Muscle of leg (tissue), 11 donors: ENCODE results near the gene RABGAP1L. TPM values are rescaled to one million over a fixed set of nuclear protein-coding genes. Genes with fewer than 3 reads are reported as not detected.
"Not testable (repeated sequence)": the region's sequence is repeated elsewhere in the genome, so short reads cannot be mapped to it uniquely, and the experiment has no call there.

Source experiments
- DNase-seq: peaks from one replicate; pipeline ENCODE4 v3.0.0; 2013
- H3K27ac ChIP-seq: one replicate; pipeline ENCODE4 v1.5.1; 2013; ENCODE audit warnings: mild to moderate bottlenecking, low read length, control low read depth
- H3K27me3 ChIP-seq: one replicate; pipeline ENCODE4 v1.6.1; 2013; ENCODE audit warnings: low read length; ENCODE audit not compliant: control insufficient read depth, insufficient read depth
- H3K36me3 ChIP-seq: one replicate; pipeline ENCODE4 v1.6.1; 2013; ENCODE audit warnings: low read length; ENCODE audit not compliant: control insufficient read depth, insufficient read depth
- H3K4me1 ChIP-seq: one replicate; pipeline ENCODE4 v1.6.1; 2013; ENCODE audit warnings: low read length; ENCODE audit not compliant: control insufficient read depth, insufficient read depth
- H3K4me3 ChIP-seq: one replicate; pipeline ENCODE4 v1.5.1; 2013; ENCODE audit warnings: low read length, control low read depth
- H3K9me3 ChIP-seq: replicated peaks from 2 replicates; pipeline ENCODE4 v1.6.1; 2013; ENCODE audit warnings: low read depth, low read length; ENCODE audit not compliant: control insufficient read depth
- WGBS: methylation state at CpG from one replicate; pipeline ENCODE4 v1.1.5; 2013; ENCODE audit warnings: missing lambda C conversion rate; ENCODE audit not compliant: insufficient coverage; 5-methylcytosine and 5-hydroxymethylcytosine counted together
- polyA plus RNA-seq, 8 donors: library from polyadenylated mRNA; unstranded; fragments of 120-200 nt; gene quantifications; one replicate each; pipeline versions ENCODE4 v1.2.1 to v1.2.3, GENCODE V29; 2013; ENCODE audit warnings: inconsistent platforms in 1 of 8, low replicate concordance in 1 of 8; ENCODE audit not compliant: insufficient read length in 8 of 8, insufficient read depth in 1 of 8
- total RNA-seq: library from RNA; stranded (reverse); fragments of 120-200 nt; gene quantifications from one replicate; pipeline ENCODE4 v1.2.4, GENCODE V29; 2013

RABGAP1L gene
- total and polyA plus RNA-seq, 9 donors = 9.8 to 27.2 (median 11.6) TPM

- 100% methylated on average over 2 of the region's 4 CpGs for WGBS
- Histone ChIP-seq H3K27ac (no peak overlapping the region), H3K36me3 (no peaks in the 10 kb centered on the region), H3K9me3 (peaks cover 2% of the 10 kb centered on the region), H3K4me1 (no peaks in the 10 kb centered on the region), H3K4me3 (no peak overlapping the region), H3K27me3 (no peaks in the 10 kb centered on the region)
- no peak for DNase-seq
Measured at GRCh38 chr1:174393885-174394284, 234.6 kb downstream of the RABGAP1L start.

- Histone ChIP-seq H3K4me3 (no peak overlapping the region), H3K27ac (no peak overlapping the region), H3K9me3 (peaks cover 2% of the 10 kb centered on the region), H3K4me1 (no peaks in the 10 kb centered on the region), H3K36me3 (no peaks in the 10 kb centered on the region), H3K27me3 (no peaks in the 10 kb centered on the region)
- no peak for DNase-seq
- no CpG with 5 or more reads among the region's 1 CpG for WGBS
Measured at GRCh38 chr1:174397261-174397660, 237.9 kb downstream of the RABGAP1L start.

- Histone ChIP-seq H3K9me3 (peaks cover 2% of the 10 kb centered on the region), H3K4me1 (no peaks in the 10 kb centered on the region), H3K27ac (no peak overlapping the region), H3K27me3 (no peaks in the 10 kb centered on the region), H3K36me3 (no peaks in the 10 kb centered on the region), H3K4me3 (no peak overlapping the region)
- no CpG with 5 or more reads among the region's 4 CpGs for WGBS
- DNase-seq = no peak
Measured at GRCh38 chr1:174398246-174398645, 238.9 kb downstream of the RABGAP1L start.

- WGBS = no CpG with 5 or more reads among the region's 1 CpG
- no peaks in the 10 kb centered on the region for H3K27me3 ChIP-seq
- no peaks in the 10 kb centered on the region for H3K4me1 ChIP-seq
- H3K27ac ChIP-seq = no peak overlapping the region
- peak; percentile 1 for DNase-seq
- no peak overlapping the region for H3K4me3 ChIP-seq
- H3K9me3 ChIP-seq = no peaks in the 10 kb centered on the region
- H3K36me3 ChIP-seq = no peaks in the 10 kb centered on the region
Measured at GRCh38 chr1:174399211-174399610, 239.9 kb downstream of the RABGAP1L start.

- Histone ChIP-seq H3K4me1 (no peaks in the 10 kb centered on the region), H3K27ac (no peak overlapping the region), H3K9me3 (no peaks in the 10 kb centered on the region), H3K27me3 (no peaks in the 10 kb centered on the region), H3K36me3 (no peaks in the 10 kb centered on the region), H3K4me3 (no peak overlapping the region)
- WGBS = no CpG with 5 or more reads among the region's 4 CpGs
- DNase-seq = no peak
Measured at GRCh38 chr1:174401075-174401474, 241.8 kb downstream of the RABGAP1L start.

- Histone ChIP-seq H3K4me3 (no peak overlapping the region), H3K4me1 (no peaks in the 10 kb centered on the region), H3K9me3 (no peaks in the 10 kb centered on the region), H3K27me3 (no peaks in the 10 kb centered on the region), H3K27ac (no peak overlapping the region), H3K36me3 (no peaks in the 10 kb centered on the region)
- no peak for DNase-seq
- WGBS = no CpG with 5 or more reads among the region's 1 CpG
Measured at GRCh38 chr1:174405219-174405618, 245.9 kb downstream of the RABGAP1L start.

GRCh38 chr1:174406421-174406820 lies 247.1 kb downstream of the RABGAP1L start:
- WGBS = 83% methylated on average over 1 of the region's 4 CpGs
- H3K4me3 ChIP-seq = no peak overlapping the region
- H3K36me3 ChIP-seq = no peaks in the 10 kb centered on the region
- no peaks in the 10 kb centered on the region for H3K27me3 ChIP-seq
- no peaks in the 10 kb centered on the region for H3K4me1 ChIP-seq
- DNase-seq = no peak
- H3K9me3 ChIP-seq = no peaks in the 10 kb centered on the region
- H3K27ac ChIP-seq = no peak overlapping the region

- no peak overlapping the region for H3K27ac ChIP-seq
- no peaks in the 10 kb centered on the region for H3K4me1 ChIP-seq
- H3K9me3 ChIP-seq = no peaks in the 10 kb centered on the region
- no peaks in the 10 kb centered on the region for H3K36me3 ChIP-seq
- WGBS = no CpG with 5 or more reads among the region's 3 CpGs
- no peak overlapping the region for H3K4me3 ChIP-seq
- no peak for DNase-seq
- no peaks in the 10 kb centered on the region for H3K27me3 ChIP-seq
Measured at GRCh38 chr1:174407665-174408064, 248.3 kb downstream of the RABGAP1L start.

- Histone ChIP-seq H3K4me3 (no peak overlapping the region), H3K4me1 (no peaks in the 10 kb centered on the region), H3K36me3 (no peaks in the 10 kb centered on the region), H3K27me3 (no peaks in the 10 kb centered on the region), H3K27ac (no peak overlapping the region), H3K9me3 (no peaks in the 10 kb centered on the region)
- no peak for DNase-seq
- WGBS = no CpG with 5 or more reads among the region's 2 CpGs
Measured at GRCh38 chr1:174408146-174408545, 248.8 kb downstream of the RABGAP1L start.

GRCh38 chr1:174409801-174410200 lies 250.5 kb downstream of the RABGAP1L start:
- H3K9me3 ChIP-seq, H3K27me3 ChIP-seq, H3K36me3 ChIP-seq, H3K27ac ChIP-seq, H3K4me3 ChIP-seq, H3K4me1 ChIP-seq, DNase-seq: not testable (repeated sequence)
- WGBS = 0% methylated on average over 1 of the region's 3 CpGs

GRCh38 chr1:174413632-174414031 lies 254.3 kb downstream of the RABGAP1L start:
- no peak overlapping the region for H3K27ac ChIP-seq
- DNase-seq = no peak
- H3K4me3 ChIP-seq = no peak overlapping the region
- H3K27me3 ChIP-seq = no peaks in the 10 kb centered on the region
- WGBS = no CpG with 5 or more reads among the region's 4 CpGs
- H3K9me3 ChIP-seq = no peaks in the 10 kb centered on the region
- H3K36me3 ChIP-seq = no peaks in the 10 kb centered on the region
- H3K4me1 ChIP-seq = no peaks in the 10 kb centered on the region
